T-helper 2 cell treated with Interferon-gamma antibody and Interleukin-4, amounts not matched to agents 100 ng/mL and 5 ng/mL, for 36 hours (primary cell): ENCODE measurements around the gene TMEM62. TPM values are rescaled to one million over a fixed set of nuclear protein-coding genes. Genes with fewer than 3 reads are reported as not detected.

Experiments
- intact Hi-C: fragments of 100-400 bp; cut with micrococcal nuclease; formaldehyde crosslinking; loops from one replicate; pipeline ENCODE4 v1.15.1; 2023
- total RNA-seq: library from RNA; stranded (reverse); gene quantifications from 2 replicates; pipeline ENCODE4 v1.2.3, GENCODE V29; 2022

Gene TMEM62
- total RNA-seq, 1 donor from 2014 or later, result 15.8 TPM

GRCh38 chr15:43226436-43227305 is 93.3 kb downstream of the TMEM62 start:
- intact Hi-C loops, result no loop called here

GRCh38 chr15:43229977-43230376 is 96.6 kb downstream of the TMEM62 start:
- intact Hi-C loops, result no loop called here

GRCh38 chr15:43230640-43231115 is 97.3 kb downstream of the TMEM62 start:
- intact Hi-C loops, result no loop called here

- intact Hi-C loops, result no loop called here
Observed at GRCh38 chr15:43232289-43232874, 99.0 kb downstream of the TMEM62 start.

Other genes with a start within 250 kb of the TMEM62 start
- 10.6 and 12.9 TPM in 2 replicates for gene TTBK2, start 212.8 kb upstream of the TMEM62 start, total RNA-seq
- gene UBR1, start 27.5 kb upstream of the TMEM62 start, total RNA-seq, result 42.4 and 44.1 TPM in 2 replicates
- 66.2 and 67.8 TPM in 2 replicates for gene CCNDBP1, start 51.8 kb downstream of the TMEM62 start, total RNA-seq
- gene EPB42, start 87.4 kb downstream of the TMEM62 start, total RNA-seq, result not detected in 2 replicates
- 0.09 and 0.11 TPM in 2 replicates for gene TGM5, start 133.3 kb downstream of the TMEM62 start, total RNA-seq
- gene TGM7, start 168.7 kb downstream of the TMEM62 start, total RNA-seq, result not detected in 2 replicates
- gene LCMT2, start 197.0 kb downstream of the TMEM62 start, total RNA-seq, result 15.5 and 16.0 TPM in 2 replicates
- 28.0 and 28.2 TPM in 2 replicates for gene ZSCAN29, start 237.5 kb downstream of the TMEM62 start, total RNA-seq
- gene TUBGCP4, start 237.5 kb downstream of the TMEM62 start, total RNA-seq, result 34.4 and 37.0 TPM in 2 replicates